ENCODE results near the gene RSPH1. TPM values are rescaled to one million over a fixed set of nuclear protein-coding genes. Genes with fewer than 3 reads are reported as not detected.

RSPH1 gene
- total RNA-seq, 2 donors from 2014 or later = 0.47 TPM; not detected in 1

- Mint-ChIP-seq H3K36me3 (ENCODE audit: low read depth) (peaks cover 6% of the 10 kb centered on the region), H3K4me3 (no peak overlapping the region), H3K27me3 (no peaks in the 10 kb centered on the region), H3K4me1 (peaks cover 24% of the 10 kb centered on the region), H3K27ac (peak overlapping the region; percentile 34)
- no peaks in the 10 kb centered on the region for H3K9me3 ChIP-seq (ENCODE audit: control insufficient read depth, low read length, poor library complexity, severe bottlenecking)
- ATAC-seq (no peak), DNase-seq (no peak)
Measured at GRCh38 chr21:42447732-42448131, 48.3 kb downstream of the RSPH1 start.

DNA sequence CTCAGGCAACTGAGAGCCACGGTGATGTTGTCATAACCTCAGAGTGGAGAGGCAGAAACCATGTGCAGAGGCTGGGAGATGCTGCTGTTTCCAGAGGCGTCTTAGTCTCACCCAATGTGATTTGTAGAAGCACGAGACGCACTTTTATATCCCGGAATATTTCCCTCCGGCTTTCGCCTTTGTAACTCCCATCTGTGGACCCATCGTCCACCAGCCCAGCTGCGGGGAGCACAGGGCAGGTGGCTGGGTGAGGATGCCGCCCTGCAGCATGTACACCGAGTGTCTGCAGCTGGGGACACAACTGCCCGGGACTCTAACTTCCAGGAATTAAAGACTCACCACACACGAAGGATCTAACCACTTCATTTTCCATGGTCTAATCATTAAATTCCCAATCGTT lies 48.8 kb downstream of the RSPH1 start:
- Mint-ChIP-seq H3K27me3 (no peaks in the 10 kb centered on the region), H3K4me1 (peaks cover 24% of the 10 kb centered on the region), H3K4me3 (no peak overlapping the region), H3K27ac (peak overlapping the region; percentile 34), H3K36me3 (ENCODE audit: low read depth) (peaks cover 6% of the 10 kb centered on the region)
- ATAC-seq = no peak
- no peak for DNase-seq
- no peaks in the 10 kb centered on the region for H3K9me3 ChIP-seq (ENCODE audit: control insufficient read depth, low read length, poor library complexity, severe bottlenecking)

DNA sequence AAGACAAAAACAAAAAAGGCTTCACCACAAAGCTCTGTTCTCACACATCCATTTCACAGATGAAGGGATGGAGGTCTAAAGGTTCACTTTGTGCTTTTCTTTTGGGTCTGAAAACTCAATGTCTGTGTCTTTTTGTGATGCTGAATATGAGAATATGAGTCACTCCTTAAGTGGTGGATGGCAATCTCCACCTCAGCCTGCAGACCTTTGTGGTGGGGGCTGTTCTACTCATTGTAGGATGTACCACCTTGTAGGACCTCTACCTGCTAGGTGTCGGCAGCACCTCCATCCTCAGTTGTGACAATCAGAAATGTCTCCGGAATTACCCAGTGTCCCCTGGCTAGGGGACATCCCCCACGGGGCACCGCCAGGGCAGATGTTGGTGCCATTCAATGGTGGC lies 49.5 kb downstream of the RSPH1 start:
- Mint-ChIP-seq H3K27ac (peak overlapping the region; percentile 34), H3K4me3 (no peak overlapping the region), H3K27me3 (no peaks in the 10 kb centered on the region), H3K4me1 (peaks cover 27% of the 10 kb centered on the region), H3K36me3 (ENCODE audit: low read depth) (peaks cover 6% of the 10 kb centered on the region)
- no peak for DNase-seq
- no peaks in the 10 kb centered on the region for H3K9me3 ChIP-seq (ENCODE audit: control insufficient read depth, low read length, poor library complexity, severe bottlenecking)
- ATAC-seq = no peak

GRCh38 chr21:42445311-42445710 lies 50.7 kb downstream of the RSPH1 start:
- DNase-seq (no peak), ATAC-seq (no peak)
- Mint-ChIP-seq H3K27ac (peak overlapping the region; percentile 66), H3K4me3 (no peak overlapping the region), H3K36me3 (ENCODE audit: low read depth) (peaks cover 6% of the 10 kb centered on the region), H3K4me1 (peaks cover 28% of the 10 kb centered on the region), H3K27me3 (no peaks in the 10 kb centered on the region)
- no peaks in the 10 kb centered on the region for H3K9me3 ChIP-seq (ENCODE audit: control insufficient read depth, low read length, poor library complexity, severe bottlenecking)

DNA sequence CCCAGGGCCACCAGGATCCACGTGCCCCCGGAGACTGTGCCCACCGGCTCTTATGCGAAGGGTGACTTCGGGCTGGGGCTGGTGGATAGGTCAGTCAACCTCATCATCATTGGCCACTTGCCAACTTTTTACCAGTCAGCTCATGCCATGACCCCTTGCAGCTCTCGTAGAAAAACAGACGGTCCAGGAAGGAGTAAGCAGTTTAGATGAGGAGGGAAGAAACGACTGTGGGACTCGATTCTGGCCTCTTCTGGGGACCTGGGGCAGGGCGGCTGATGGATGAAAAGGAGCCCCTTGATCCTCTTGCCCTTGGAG lies 51.3 kb downstream of the RSPH1 start:
- peak overlapping the region; percentile 66 for H3K27ac Mint-ChIP-seq
- H3K4me3 Mint-ChIP-seq = no peak overlapping the region
- H3K9me3 ChIP-seq (ENCODE audit: control insufficient read depth, low read length, poor library complexity, severe bottlenecking) = no peaks in the 10 kb centered on the region
- DNase-seq (no peak), ATAC-seq (no peak)
- no peaks in the 10 kb centered on the region for H3K27me3 Mint-ChIP-seq
- peaks cover 24% of the 10 kb centered on the region for H3K4me1 Mint-ChIP-seq
- H3K36me3 Mint-ChIP-seq (ENCODE audit: low read depth) = peaks cover 7% of the 10 kb centered on the region

DNA sequence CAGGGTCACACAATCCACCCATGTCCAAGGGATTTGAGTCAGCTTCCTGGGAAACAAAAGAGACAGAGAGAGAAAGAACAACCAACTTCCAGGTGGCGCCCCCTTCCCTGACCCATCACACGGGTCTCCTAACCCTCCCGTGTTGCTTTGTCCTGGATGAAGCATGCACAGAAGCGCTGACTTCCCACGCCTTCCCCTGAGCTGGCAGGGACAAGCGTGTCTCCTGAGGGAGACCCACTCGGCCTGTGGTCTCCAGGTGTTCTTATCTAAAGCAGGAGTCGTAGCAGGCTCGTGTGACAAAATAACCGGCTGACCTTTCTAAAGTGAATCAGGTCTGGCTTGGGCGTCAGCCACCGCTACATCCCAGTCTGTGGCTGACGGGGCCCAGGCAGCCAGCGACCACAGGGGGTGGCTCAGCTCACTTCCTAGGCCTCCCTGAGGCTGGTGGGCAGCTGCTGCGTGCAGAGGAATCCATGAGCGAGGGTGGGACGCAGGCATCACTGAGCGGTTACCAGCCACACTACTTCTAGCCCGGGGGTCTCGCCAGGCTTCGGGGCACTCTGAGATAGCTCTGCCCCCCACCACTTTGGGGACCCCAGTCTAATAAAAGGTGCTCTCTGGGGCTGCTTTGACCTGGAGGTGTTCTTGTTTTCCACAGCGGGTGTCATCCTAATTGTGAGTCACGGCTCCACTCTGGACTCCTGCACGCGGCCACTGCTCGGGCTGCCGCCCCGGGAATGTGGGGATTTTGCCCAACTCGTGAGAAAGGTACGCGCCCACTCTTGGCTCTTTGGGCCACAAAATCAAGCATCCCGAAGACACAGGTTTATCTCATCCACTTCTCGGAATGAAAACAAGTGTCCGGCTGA lies 51.9 kb downstream of the RSPH1 start:
- no peak for ATAC-seq
- peaks cover 28% of the 10 kb centered on the region for H3K4me1 Mint-ChIP-seq
- H3K36me3 Mint-ChIP-seq (ENCODE audit: low read depth) = peaks cover 9% of the 10 kb centered on the region
- no peaks in the 10 kb centered on the region for H3K27me3 Mint-ChIP-seq
- peak overlapping the region; percentile 83 for H3K27ac Mint-ChIP-seq
- H3K9me3 ChIP-seq (ENCODE audit: control insufficient read depth, low read length, poor library complexity, severe bottlenecking) = no peaks in the 10 kb centered on the region
- DNase-seq = no peak
- H3K4me3 Mint-ChIP-seq = no peak overlapping the region

DNA sequence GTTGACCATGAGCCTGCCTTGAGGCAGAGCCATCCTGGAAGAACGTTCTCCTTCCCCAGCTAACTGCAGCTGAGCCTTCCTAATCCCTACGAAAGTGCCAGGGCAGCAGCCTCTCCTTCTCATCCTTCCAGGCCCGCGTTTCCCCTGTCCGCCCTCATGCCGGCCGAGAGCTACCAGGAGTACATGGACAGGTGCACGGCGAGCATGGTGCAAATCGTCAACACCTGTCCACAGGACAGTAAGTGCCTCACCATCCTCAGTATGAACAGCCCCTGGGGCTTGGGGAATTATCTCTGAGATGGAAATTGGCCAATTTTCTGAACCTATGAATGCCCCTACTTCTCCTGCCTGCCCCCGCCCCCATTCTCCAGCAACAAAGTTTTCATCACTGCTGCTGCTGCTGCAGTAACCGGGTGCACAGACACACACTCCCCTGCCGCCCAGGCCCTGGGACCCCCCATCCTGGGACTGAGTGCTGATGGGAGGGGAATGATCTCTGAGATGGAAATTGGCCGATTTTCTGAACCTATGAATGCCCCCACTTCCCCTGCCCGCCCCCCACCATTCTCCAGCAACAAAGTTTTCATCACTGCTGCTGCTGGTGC lies 52.7 kb downstream of the RSPH1 start:
- DNase-seq (no peak), ATAC-seq (no peak)
- Mint-ChIP-seq H3K27ac (peak overlapping the region; percentile 83), H3K4me1 (peaks cover 31% of the 10 kb centered on the region), H3K36me3 (ENCODE audit: low read depth) (peaks cover 13% of the 10 kb centered on the region), H3K27me3 (no peaks in the 10 kb centered on the region), H3K4me3 (no peak overlapping the region)
- H3K9me3 ChIP-seq (ENCODE audit: control insufficient read depth, low read length, poor library complexity, severe bottlenecking) = no peaks in the 10 kb centered on the region

- Mint-ChIP-seq H3K27me3 (no peaks in the 10 kb centered on the region), H3K36me3 (ENCODE audit: low read depth) (peaks cover 16% of the 10 kb centered on the region), H3K4me1 (peaks cover 28% of the 10 kb centered on the region), H3K27ac (peak overlapping the region; percentile 62), H3K4me3 (no peak overlapping the region)
- no peaks in the 10 kb centered on the region for H3K9me3 ChIP-seq (ENCODE audit: control insufficient read depth, low read length, poor library complexity, severe bottlenecking)
- no peak for DNase-seq
- ATAC-seq = no peak
Measured at GRCh38 chr21:42441963-42442362, 54.1 kb downstream of the RSPH1 start.

- Mint-ChIP-seq H3K27ac (peak overlapping the region; percentile 88), H3K4me3 (no peak overlapping the region), H3K4me1 (peaks cover 26% of the 10 kb centered on the region), H3K27me3 (no peaks in the 10 kb centered on the region), H3K36me3 (ENCODE audit: low read depth) (peaks cover 17% of the 10 kb centered on the region)
- H3K9me3 ChIP-seq (ENCODE audit: control insufficient read depth, low read length, poor library complexity, severe bottlenecking) = no peaks in the 10 kb centered on the region
- no peak for DNase-seq
- no peak for ATAC-seq
Measured at GRCh38 chr21:42440187-42440792, 55.7 kb downstream of the RSPH1 start.

GRCh38 chr21:42439284-42440186 lies 56.5 kb downstream of the RSPH1 start:
- Mint-ChIP-seq H3K4me1 (peaks cover 31% of the 10 kb centered on the region), H3K27me3 (no peaks in the 10 kb centered on the region), H3K4me3 (no peak overlapping the region), H3K36me3 (ENCODE audit: low read depth) (peaks cover 20% of the 10 kb centered on the region), H3K27ac (peak overlapping the region; percentile 88)
- H3K9me3 ChIP-seq (ENCODE audit: control insufficient read depth, low read length, poor library complexity, severe bottlenecking) = no peaks in the 10 kb centered on the region
- ATAC-seq (no peak), DNase-seq (no peak)

DNA sequence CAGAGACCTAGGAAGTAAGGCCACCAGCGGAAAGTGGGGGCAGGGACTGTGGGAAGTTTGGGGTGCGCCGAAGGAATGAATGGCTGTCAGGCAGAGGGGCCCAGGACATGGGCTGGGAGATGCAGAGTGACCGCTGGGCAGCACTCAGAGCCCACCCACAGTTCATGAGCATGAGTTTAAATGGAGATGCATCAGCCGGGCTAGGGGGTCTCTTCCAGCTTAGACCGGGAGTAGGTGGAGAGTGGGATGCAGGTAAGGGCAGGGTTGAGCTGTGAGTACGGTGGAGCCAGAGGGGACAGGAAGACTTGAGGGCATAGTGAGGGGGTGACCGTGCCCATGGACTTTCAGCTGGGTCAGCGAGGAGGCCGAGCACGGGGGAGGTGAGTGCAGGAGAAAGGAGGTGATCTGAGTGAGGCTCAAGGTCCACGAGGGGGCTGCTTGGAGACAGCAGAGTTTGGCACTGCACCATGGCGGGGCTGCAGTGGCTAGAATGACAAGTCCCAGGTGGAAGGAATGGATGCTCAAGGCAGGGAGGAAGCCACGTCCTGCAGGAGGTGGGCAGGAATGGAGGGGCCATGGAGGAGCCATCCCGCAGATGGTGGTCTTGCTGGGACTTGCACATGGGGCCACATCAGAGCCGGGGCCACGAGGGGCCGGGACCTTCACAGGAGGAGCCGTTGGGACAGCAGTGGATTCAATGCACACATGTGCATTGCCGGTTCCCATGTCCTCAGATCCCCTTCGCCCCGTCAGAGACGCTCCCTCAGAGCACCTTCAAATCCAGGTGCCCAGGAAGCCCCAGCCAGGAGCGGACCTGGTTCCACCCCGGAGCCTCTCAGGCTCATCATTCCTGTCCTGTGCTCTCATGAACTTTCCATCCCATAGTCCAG lies 57.5 kb downstream of the RSPH1 start:
- DNase-seq (no peak), ATAC-seq (no peak)
- H3K4me3 Mint-ChIP-seq = no peak overlapping the region
- H3K36me3 Mint-ChIP-seq (ENCODE audit: low read depth) = peaks cover 20% of the 10 kb centered on the region
- no peaks in the 10 kb centered on the region for H3K9me3 ChIP-seq (ENCODE audit: control insufficient read depth, low read length, poor library complexity, severe bottlenecking)
- H3K4me1 Mint-ChIP-seq = peaks cover 33% of the 10 kb centered on the region
- no peaks in the 10 kb centered on the region for H3K27me3 Mint-ChIP-seq
- H3K27ac Mint-ChIP-seq = peak overlapping the region; percentile 88

- Mint-ChIP-seq H3K4me1 (peaks cover 33% of the 10 kb centered on the region), H3K4me3 (no peak overlapping the region), H3K36me3 (ENCODE audit: low read depth) (peaks cover 20% of the 10 kb centered on the region), H3K27ac (peak overlapping the region; percentile 88), H3K27me3 (no peaks in the 10 kb centered on the region)
- no peak for ATAC-seq
- no peak for DNase-seq
- no peaks in the 10 kb centered on the region for H3K9me3 ChIP-seq (ENCODE audit: control insufficient read depth, low read length, poor library complexity, severe bottlenecking)
Measured at GRCh38 chr21:42437786-42438185, 58.2 kb downstream of the RSPH1 start.
